ENCODE measurements around the gene HDLBP. TPM values are rescaled to one million over a fixed set of nuclear protein-coding genes. Genes with fewer than 3 reads are reported as not detected.
"Not testable (repeated sequence)": the region's sequence is repeated elsewhere in the genome, so short reads cannot be mapped to it uniquely, and the experiment has no call there.

Gene HDLBP
- total RNA-seq, 4 donors from 2014 or later, result 324 to 412 (median 363) TPM

- no peak overlapping the region for H3K27ac ChIP-seq
- H3K36me3 ChIP-seq, result no peaks in the 10 kb centered on the region
- WGBS, 2 donors, result 81 to 84% methylated on average over 36 to 40 of the region's 42 CpGs
- H3K27me3 ChIP-seq, result no peaks in the 10 kb centered on the region
- no peak overlapping the region for H3K4me3 ChIP-seq
- TF ChIP-seq CTCF (IDR thresholded peaks at IDR 0.05) (no peak), POLR2A (IDR thresholded peaks at IDR 0.05) (no peak), EP300 (IDR thresholded peaks at IDR 0.05) (no peak)
- H3K9me3 ChIP-seq, result no peaks in the 10 kb centered on the region
- no peak for DNase-seq (ENCODE audit: low spot score in 2 of 2)
- no peaks in the 10 kb centered on the region for H3K4me1 ChIP-seq
Measured at GRCh38 chr2:241199897-241200821, 115.3 kb downstream of the HDLBP start.

- H3K27me3 ChIP-seq, result no peaks in the 10 kb centered on the region
- no peak for DNase-seq (ENCODE audit: low spot score in 2 of 2)
- no peaks in the 10 kb centered on the region for H3K9me3 ChIP-seq
- 77 to 79% methylated on average over 7 to 16 of the region's 16 CpGs for WGBS, 2 donors
- H3K4me1 ChIP-seq, result no peaks in the 10 kb centered on the region
- H3K36me3 ChIP-seq, result no peaks in the 10 kb centered on the region
- H3K4me3 ChIP-seq, result no peak overlapping the region
- TF ChIP-seq CTCF (IDR thresholded peaks at IDR 0.05), result no peak
- no peak for TF ChIP-seq POLR2A (IDR thresholded peaks at IDR 0.05)
- TF ChIP-seq EP300 (IDR thresholded peaks at IDR 0.05), result no peak
- H3K27ac ChIP-seq, result no peak overlapping the region
Measured at GRCh38 chr2:241199286-241199685, 116.2 kb downstream of the HDLBP start.

GRCh38 chr2:241198381-241199279 lies 116.8 kb downstream of the HDLBP start:
- Histone ChIP-seq H3K27ac (no peak overlapping the region), H3K4me1 (no peaks in the 10 kb centered on the region), H3K4me3 (no peak overlapping the region), H3K27me3 (no peaks in the 10 kb centered on the region), H3K36me3 (no peaks in the 10 kb centered on the region), H3K9me3 (no peaks in the 10 kb centered on the region)
- DNase-seq (ENCODE audit: low spot score in 2 of 2), result no peak
- TF ChIP-seq EP300 (IDR thresholded peaks at IDR 0.05) (no peak), POLR2A (IDR thresholded peaks at IDR 0.05) (no peak), CTCF (IDR thresholded peaks at IDR 0.05) (no peak)
- 71 to 76% methylated on average over 18 to 24 of the region's 27 CpGs for WGBS, 2 donors

GRCh38 chr2:241197947-241198346 lies 117.5 kb downstream of the HDLBP start:
- Histone ChIP-seq H3K36me3 (no peaks in the 10 kb centered on the region), H3K27me3 (no peaks in the 10 kb centered on the region), H3K9me3 (no peaks in the 10 kb centered on the region), H3K4me3 (no peak overlapping the region), H3K27ac (no peak overlapping the region), H3K4me1 (no peaks in the 10 kb centered on the region)
- no peak for DNase-seq (ENCODE audit: low spot score in 2 of 2)
- WGBS, 2 donors, result 91 to 94% methylated on average over 6 of the region's 6 CpGs
- TF ChIP-seq CTCF (IDR thresholded peaks at IDR 0.05) (no peak), POLR2A (IDR thresholded peaks at IDR 0.05) (no peak), EP300 (IDR thresholded peaks at IDR 0.05) (no peak)

- 94 to 98% methylated on average over 14 of the region's 14 CpGs for WGBS, 2 donors
- H3K4me3 ChIP-seq, H3K4me1 ChIP-seq: not testable (repeated sequence)
Measured at GRCh38 chr2:241197246-241197645, 118.2 kb downstream of the HDLBP start.

More at GRCh38 chr2:241197246-241197645, 118.2 kb downstream of the HDLBP start:
- H3K27me3 ChIP-seq; H3K9me3 ChIP-seq; H3K36me3 ChIP-seq; H3K27ac ChIP-seq; DNase-seq (ENCODE audit: low spot score in 2 of 2): not testable (repeated sequence)

Data from tibial nerve (tissue), 4 donors.